Measurements from ENCODE around the gene ATP5F1E. TPM values are rescaled to one million over a fixed set of nuclear protein-coding genes. Genes with fewer than 3 reads are reported as not detected.
"Not testable (repeated sequence)": the region's sequence is repeated elsewhere in the genome, so short reads cannot be mapped to it uniquely, and the experiment has no call there.

The ATP5F1E gene
- total RNA-seq, 1 donor from 2014 or later = 38.3 TPM

- FAIRE-seq (no peak), DNase-seq (ENCODE audit: low spot score in 2 of 2) (no peak)
Measured at GRCh38 chr20:59024111-59024530, 8.0 kb downstream of the ATP5F1E start.

GRCh38 chr20:59023616-59024015 lies 8.5 kb downstream of the ATP5F1E start:
- FAIRE-seq (no peak), DNase-seq (ENCODE audit: low spot score in 2 of 2) (no peak)

- FAIRE-seq = no peak
- no peak for DNase-seq (ENCODE audit: low spot score in 2 of 2)
Measured at GRCh38 chr20:59022754-59023153, 9.4 kb downstream of the ATP5F1E start.

- FAIRE-seq (no peak), DNase-seq (ENCODE audit: low spot score in 2 of 2) (no peak)
Measured at GRCh38 chr20:59020938-59021551, 11.1 kb downstream of the ATP5F1E start.

GRCh38 chr20:59019217-59019616 lies 12.9 kb downstream of the ATP5F1E start, which contains the start of gene TUBB1:
Gene TUBB1, plus strand, starts transcription at chr20:59019429. Its CDS starts 94 bp downstream, at chr20:59019523.
- FAIRE-seq (no peak), DNase-seq (ENCODE audit: low spot score in 2 of 2) (no peak)

GRCh38 chr20:59018817-59019216 lies 13.3 kb downstream of the ATP5F1E start:
- DNase-seq (ENCODE audit: low spot score in 2 of 2) (no peak), FAIRE-seq (no peak)

GRCh38 chr20:59017493-59018231 lies 14.5 kb downstream of the ATP5F1E start:
- FAIRE-seq = no peak
- no peak for DNase-seq (ENCODE audit: low spot score in 2 of 2)

GRCh38 chr20:59016795-59017492 lies 15.2 kb downstream of the ATP5F1E start:
- DNase-seq (ENCODE audit: low spot score in 2 of 2) (no peak), FAIRE-seq (no peak)

GRCh38 chr20:59015812-59016711 lies 16.1 kb downstream of the ATP5F1E start:
- no peak for DNase-seq (ENCODE audit: low spot score in 2 of 2)
- FAIRE-seq = no peak

GRCh38 chr20:59015411-59015810 lies 16.7 kb downstream of the ATP5F1E start:
- DNase-seq (ENCODE audit: low spot score in 2 of 2) = no peak

GRCh38 chr20:59014680-59015389 lies 17.3 kb downstream of the ATP5F1E start:
- DNase-seq (ENCODE audit: low spot score in 2 of 2) (no peak), FAIRE-seq (no peak)

More at GRCh38 chr20:59015411-59015810, 16.7 kb downstream of the ATP5F1E start:
- FAIRE-seq = no peak

GRCh38 chr20:59013959-59014608 lies 18.1 kb downstream of the ATP5F1E start:
- DNase-seq (ENCODE audit: low spot score in 2 of 2) (no peak), FAIRE-seq (no peak)

- FAIRE-seq (no peak), DNase-seq (ENCODE audit: low spot score in 2 of 2) (no peak)
Measured at GRCh38 chr20:59013031-59013951, 18.8 kb downstream of the ATP5F1E start.

- not testable (repeated sequence) for DNase-seq (ENCODE audit: low spot score in 2 of 2); FAIRE-seq
Measured at GRCh38 chr20:59011874-59012157, 20.3 kb downstream of the ATP5F1E start.

GRCh38 chr20:59010995-59011873 lies 20.9 kb downstream of the ATP5F1E start:
- no peak for FAIRE-seq
- DNase-seq (ENCODE audit: low spot score in 2 of 2) = no peak

GRCh38 chr20:59010321-59010994 lies 21.7 kb downstream of the ATP5F1E start:
- no peak for DNase-seq (ENCODE audit: low spot score in 2 of 2)
- no peak for FAIRE-seq

Measured in frontal cortex (tissue), 4 donors.